ENCODE results near the gene POLR1D. TPM values are rescaled to one million over a fixed set of nuclear protein-coding genes. Genes with fewer than 3 reads are reported as not detected.

The POLR1D gene
- total RNA-seq, 1 donor from 2014 or later = 89.1 TPM

DNA sequence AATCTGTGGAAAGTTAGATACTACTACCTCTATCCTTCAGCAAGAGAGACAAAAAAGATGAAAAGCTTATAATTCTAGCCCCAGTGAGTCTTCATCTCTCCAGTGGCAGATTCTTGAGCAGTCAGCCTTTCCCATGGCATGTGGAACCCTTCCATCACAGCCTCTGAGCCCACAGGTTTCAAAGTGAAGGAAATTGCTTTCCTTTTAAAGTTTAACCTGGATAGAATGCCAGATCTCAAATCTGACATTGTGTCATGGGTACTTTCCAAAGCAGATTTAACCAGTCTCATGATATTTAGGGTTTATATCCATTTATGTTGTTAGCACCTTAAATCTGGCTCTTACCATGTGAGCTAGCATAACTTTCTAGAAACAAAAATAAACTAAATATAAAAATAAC is 39.3 kb downstream of the POLR1D start:
- no peak for ATAC-seq
- intact Hi-C loops (cut with DNase I) = no loop called here
- DNase-seq (ENCODE audit: missing footprints) = no peak

DNA sequence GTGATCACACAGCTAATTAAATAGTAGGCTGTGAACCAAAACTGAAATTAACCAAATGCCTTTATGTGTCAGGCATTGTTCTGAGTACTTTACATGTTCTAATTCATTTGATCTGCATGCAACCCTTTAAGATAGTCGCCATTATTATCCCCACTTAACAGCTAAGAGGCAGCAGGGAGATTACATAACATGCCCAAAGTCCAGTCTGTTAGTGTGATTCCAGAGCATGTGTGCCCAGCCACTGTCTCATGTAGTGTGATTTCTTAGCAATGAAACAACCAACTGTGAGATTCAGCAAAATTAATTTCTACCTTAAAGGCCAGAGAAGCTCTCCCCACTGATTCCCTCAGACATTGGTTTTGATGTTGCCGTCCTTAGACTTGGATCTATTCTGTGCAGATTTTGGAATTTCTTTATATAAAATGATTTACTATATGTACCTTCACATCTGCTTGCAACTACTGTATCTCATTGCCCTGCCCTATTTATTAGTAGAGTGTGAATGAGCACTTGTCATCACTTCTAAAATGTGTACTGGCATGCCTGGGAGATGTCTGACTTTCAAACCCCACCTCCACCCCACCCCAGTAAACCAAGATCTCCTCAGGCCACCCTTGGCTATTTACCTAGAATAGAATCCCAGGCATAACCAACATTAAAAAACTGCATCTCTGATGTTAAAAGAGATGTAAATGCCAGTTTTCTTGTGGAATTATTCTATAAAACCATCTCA is 41.2 kb downstream of the POLR1D start:
- DNase-seq (ENCODE audit: missing footprints) (no peak), ATAC-seq (no peak)
- intact Hi-C loops (cut with DNase I) = no loop called here

DNA sequence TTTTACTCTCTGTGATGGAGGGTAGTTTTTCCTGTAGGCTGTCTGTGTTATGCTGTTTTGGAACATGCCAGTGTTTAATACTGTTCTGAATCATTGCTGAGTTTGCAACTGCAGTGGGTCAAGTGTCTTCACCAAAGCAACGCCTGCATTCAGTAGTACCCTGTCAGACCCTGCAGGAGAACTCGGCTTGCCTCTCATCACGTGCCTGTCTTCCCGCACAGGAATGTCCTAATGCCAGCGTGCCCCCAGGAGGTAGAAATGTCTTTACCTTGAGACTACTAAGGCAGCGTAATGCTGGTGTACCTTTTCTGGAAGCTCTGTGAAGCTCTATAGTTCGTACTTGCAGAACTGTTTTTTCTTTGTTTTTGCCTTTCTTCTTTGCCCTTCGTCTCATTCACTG is 42.3 kb downstream of the POLR1D start:
- no peak for DNase-seq (ENCODE audit: missing footprints)
- ATAC-seq = peak; percentile 66
- intact Hi-C loops (cut with DNase I) = no loop called here

DNA sequence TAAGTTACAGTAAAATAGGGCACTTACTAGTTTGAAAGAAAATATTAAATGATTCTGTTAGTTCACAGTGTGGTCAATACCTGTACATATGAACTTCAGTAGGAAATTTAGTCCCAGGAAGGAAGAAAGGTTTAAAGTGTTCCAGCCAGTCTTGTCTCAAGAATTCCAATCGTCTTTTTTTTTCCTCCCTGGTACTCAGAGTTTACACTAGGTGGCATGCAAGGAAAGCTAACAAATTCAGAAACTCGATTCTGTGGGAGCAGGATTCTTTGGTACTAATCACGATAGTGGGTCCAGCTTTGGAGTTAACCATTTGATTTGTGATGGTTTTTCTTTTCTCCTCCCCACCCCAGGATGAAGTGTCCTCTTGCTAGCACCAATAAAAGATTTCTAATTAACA is 43.6 kb downstream of the POLR1D start:
- DNase-seq (ENCODE audit: missing footprints) (no peak), ATAC-seq (no peak)
- intact Hi-C loops (cut with DNase I) = no loop called here

GRCh38 chr13:27665761-27666160 is 44.1 kb downstream of the POLR1D start:
- DNase-seq (ENCODE audit: missing footprints) (no peak), ATAC-seq (no peak)
- intact Hi-C loops (cut with DNase I) = loop anchor here (2.0 kb wide), 1 partner anchor 161 kb away; no protein-coding TSS in a partner anchor

GRCh38 chr13:27666951-27667350 is 45.3 kb downstream of the POLR1D start:
- intact Hi-C loops (cut with DNase I) = loop anchor here (2.0 kb wide), 1 partner anchor 160 kb away; no protein-coding TSS in a partner anchor
- DNase-seq (ENCODE audit: missing footprints) = no peak
- no peak for ATAC-seq

DNA sequence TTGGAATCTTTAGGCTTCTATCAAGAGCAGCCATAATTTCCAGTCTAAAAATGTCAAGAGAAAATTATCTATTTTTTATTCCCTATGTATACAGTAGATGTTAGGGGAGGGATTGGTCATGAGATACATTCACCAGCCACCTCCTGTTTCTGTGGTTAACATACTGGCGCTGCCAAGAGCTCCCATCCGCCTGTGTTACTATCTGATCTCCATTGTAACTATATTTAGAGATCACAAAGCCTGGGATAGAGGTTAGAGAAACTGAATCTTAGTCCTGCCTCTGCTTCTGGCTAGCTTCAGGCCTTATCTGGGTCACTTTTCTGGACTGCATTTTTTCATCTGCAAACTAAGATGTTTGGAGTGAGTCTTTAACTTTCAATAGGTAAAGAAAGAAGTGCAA is 46.3 kb downstream of the POLR1D start:
- intact Hi-C loops (cut with DNase I) = loop anchor here (2.0 kb wide), 1 partner anchor 159 kb away; no protein-coding TSS in a partner anchor
- ATAC-seq (peak; percentile 67), DNase-seq (ENCODE audit: missing footprints) (no peak)

DNA sequence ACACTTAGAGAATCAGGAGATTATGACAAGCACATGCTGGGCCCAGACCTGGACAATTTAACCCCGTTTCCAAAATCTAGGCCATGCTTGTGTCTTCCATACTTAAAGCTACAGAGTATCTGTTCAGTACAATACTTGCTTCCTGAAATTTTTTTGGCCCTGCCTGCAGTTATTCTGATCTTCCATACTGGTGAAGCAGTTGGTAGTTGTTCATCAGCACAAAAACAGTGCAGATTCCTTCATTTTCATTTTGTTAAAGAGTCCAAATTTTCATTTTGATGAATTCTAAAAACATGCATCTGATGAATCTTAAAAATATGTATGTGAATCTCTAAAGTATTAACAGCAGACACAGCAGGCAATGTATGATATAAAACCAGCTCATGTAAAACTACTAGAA is 49.2 kb downstream of the POLR1D start:
- ATAC-seq = no peak
- no peak for DNase-seq (ENCODE audit: missing footprints)
- intact Hi-C loops (cut with DNase I) = no loop called here

DNA sequence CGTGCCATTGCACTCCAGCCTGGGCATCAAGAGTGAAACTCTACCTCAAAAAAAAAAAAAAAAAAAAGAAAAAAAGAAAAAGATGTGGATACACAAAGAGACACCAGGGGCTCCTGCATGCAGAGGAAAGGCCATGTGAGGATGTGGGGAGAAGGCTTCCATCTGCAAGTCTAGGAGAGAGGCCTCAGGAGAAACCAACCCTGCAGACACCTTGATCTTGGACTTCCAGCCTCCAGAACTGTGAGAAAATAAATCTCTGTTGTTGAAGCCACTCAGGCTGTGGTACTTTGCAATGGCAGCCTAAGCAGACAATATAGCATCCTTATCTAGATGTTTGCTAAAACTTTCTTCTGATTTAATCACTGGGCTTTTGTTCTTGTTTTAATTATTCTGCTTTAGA is 50.3 kb downstream of the POLR1D start:
- DNase-seq (ENCODE audit: missing footprints) (no peak), ATAC-seq (no peak)
- intact Hi-C loops (cut with DNase I) = no loop called here

Other genes with a start within 250 kb of the POLR1D start
- gene GTF3A, start 197.3 kb upstream of the POLR1D start, total RNA-seq = 235 TPM
- gene MTIF3, start 171.3 kb upstream of the POLR1D start, total RNA-seq = 185 TPM
- 11.4 TPM for gene LNX2, start 1.4 kb upstream of the POLR1D start, total RNA-seq
- not detected for gene GSX1, start 170.6 kb downstream of the POLR1D start, total RNA-seq

Data from Right ventricle myocardium inferior (tissue), 1 donor.